ENCODE measurements around the gene MAGI2.

Gene MAGI2

GRCh38 chr7:78013386-78013785 lies 1440.1 kb downstream of the MAGI2 start:
- H3K9me3 ChIP-seq (ENCODE audit: insufficient read depth, low read length) = no peaks in the 10 kb centered on the region
- no peaks in the 10 kb centered on the region for H4K20me1 ChIP-seq (ENCODE audit: low read depth, low read length)
- TF ChIP-seq CTCF (IDR thresholded peaks at IDR 0.05; ENCODE audit: insufficient read depth, low read length, poor library complexity, severe bottlenecking) (no peak), EZH2phosphoT487 (conservative IDR thresholded peaks at IDR 0.05; ENCODE audit: low read length) (no peak)
- peaks cover 5% of the 10 kb centered on the region; the same call in 1 of the 2 replicates for H3F3A ChIP-seq (ENCODE audit: insufficient read depth)
- H3K27ac ChIP-seq (ENCODE audit: low read depth, low read length) = no peak overlapping the region
- H3K4me2 ChIP-seq (ENCODE audit: low read depth, low read length, poor library complexity, severe bottlenecking) = no peak overlapping the region
- H3K79me2 ChIP-seq (ENCODE audit: insufficient read depth, low read length) = no peaks in the 10 kb centered on the region
- H3K9ac ChIP-seq (ENCODE audit: low read length) = no peak overlapping the region
- H2AFZ ChIP-seq (ENCODE audit: low read depth, low read length, severe bottlenecking) = no peak overlapping the region
- H3K36me3 ChIP-seq (ENCODE audit: low read length) = no peaks in the 10 kb centered on the region
- H3K27me3 ChIP-seq (ENCODE audit: low read length) = no peaks in the 10 kb centered on the region
- no peaks in the 10 kb centered on the region for H3K9me2 ChIP-seq (replicated peaks; ENCODE audit: insufficient read depth, low read length)
- no peak overlapping the region for H3K4me3 ChIP-seq (ENCODE audit: insufficient read depth, low read length, poor library complexity, severe bottlenecking)

GRCh38 chr7:78011642-78012041 lies 1441.8 kb downstream of the MAGI2 start:
- Histone ChIP-seq H4K20me1 (ENCODE audit: low read depth, low read length) (no peaks in the 10 kb centered on the region), H3K4me3 (ENCODE audit: insufficient read depth, low read length, poor library complexity, severe bottlenecking) (no peak overlapping the region), H2AFZ (ENCODE audit: low read depth, low read length, severe bottlenecking) (no peak overlapping the region), H3K27me3 (ENCODE audit: low read length) (no peaks in the 10 kb centered on the region), H3K36me3 (ENCODE audit: low read length) (no peaks in the 10 kb centered on the region), H3K9ac (ENCODE audit: low read length) (no peak overlapping the region), H3K9me3 (ENCODE audit: insufficient read depth, low read length) (no peaks in the 10 kb centered on the region), H3K9me2 (replicated peaks; ENCODE audit: insufficient read depth, low read length) (no peaks in the 10 kb centered on the region), H3K4me2 (ENCODE audit: low read depth, low read length, poor library complexity, severe bottlenecking) (no peak overlapping the region), H3F3A (ENCODE audit: insufficient read depth) (no peaks in the 10 kb centered on the region), H3K79me2 (ENCODE audit: insufficient read depth, low read length) (no peaks in the 10 kb centered on the region), H3K27ac (ENCODE audit: low read depth, low read length) (no peak overlapping the region)
- TF ChIP-seq EZH2phosphoT487 (conservative IDR thresholded peaks at IDR 0.05; ENCODE audit: low read length) = no peak
- no peak for TF ChIP-seq CTCF (IDR thresholded peaks at IDR 0.05; ENCODE audit: insufficient read depth, low read length, poor library complexity, severe bottlenecking)

GRCh38 chr7:78007231-78007630 lies 1446.2 kb downstream of the MAGI2 start:
- Histone ChIP-seq H3K4me3 (ENCODE audit: insufficient read depth, low read length, poor library complexity, severe bottlenecking) (no peak overlapping the region), H3K27me3 (ENCODE audit: low read length) (no peaks in the 10 kb centered on the region), H3K4me2 (ENCODE audit: low read depth, low read length, poor library complexity, severe bottlenecking) (no peak overlapping the region), H3K9ac (ENCODE audit: low read length) (no peak overlapping the region), H2AFZ (ENCODE audit: low read depth, low read length, severe bottlenecking) (no peak overlapping the region), H3K27ac (ENCODE audit: low read depth, low read length) (no peak overlapping the region), H3K36me3 (ENCODE audit: low read length) (no peaks in the 10 kb centered on the region), H3K9me2 (replicated peaks; ENCODE audit: insufficient read depth, low read length) (no peaks in the 10 kb centered on the region), H3K9me3 (ENCODE audit: insufficient read depth, low read length) (no peaks in the 10 kb centered on the region), H3K79me2 (ENCODE audit: insufficient read depth, low read length) (no peaks in the 10 kb centered on the region), H3F3A (ENCODE audit: insufficient read depth) (no peaks in the 10 kb centered on the region), H4K20me1 (ENCODE audit: low read depth, low read length) (no peaks in the 10 kb centered on the region)
- TF ChIP-seq EZH2phosphoT487 (conservative IDR thresholded peaks at IDR 0.05; ENCODE audit: low read length) (no peak), CTCF (IDR thresholded peaks at IDR 0.05; ENCODE audit: insufficient read depth, low read length, poor library complexity, severe bottlenecking) (no peak)
